ENCODE measurements around the gene RAI14. TPM values are rescaled to one million over a fixed set of nuclear protein-coding genes. Genes with fewer than 3 reads are reported as not detected.

The RAI14 gene
- total and polyA plus RNA-seq, 2 experiments from 2014 or later, result 42.2 to 49.6 TPM

- no peak overlapping the region for H3K4me2 ChIP-seq
- no peaks in the 10 kb centered on the region for H3K36me3 ChIP-seq (replicated peaks; ENCODE audit: insufficient read depth, low read depth)
- H4K20me1 ChIP-seq (ENCODE audit: insufficient read depth, poor library complexity, severe bottlenecking), result no peaks in the 10 kb centered on the region
- peak overlapping the region; percentile 59 for H3K27ac ChIP-seq
- no peaks in the 10 kb centered on the region for H3K9me2 ChIP-seq (replicated peaks; ENCODE audit: insufficient read depth)
- H3K4me1 ChIP-seq (ENCODE audit: insufficient read depth), result peaks cover 6% of the 10 kb centered on the region
- no peak overlapping the region for H3K4me3 ChIP-seq
- H3K27me3 ChIP-seq, result no peaks in the 10 kb centered on the region
- TF ChIP-seq CTCF (IDR thresholded peaks at IDR 0.05; ENCODE audit: poor library complexity) (no peak), EZH2 (IDR thresholded peaks at IDR 0.05; ENCODE audit: borderline replicate concordance) (no peak), EZH2phosphoT487 (IDR thresholded peaks at IDR 0.05; ENCODE audit: low read depth, severe bottlenecking, unreplicated experiment) (no peak)
- no peak overlapping the region for H2AFZ ChIP-seq
- 49% methylated on average over 3 of the region's 3 CpGs for WGBS (ENCODE audit: low lambda C conversion rate, missing lambda C conversion rate)
- H3K79me2 ChIP-seq, result peaks cover 29% of the 10 kb centered on the region
- H3K9me3 ChIP-seq (ENCODE audit: low read depth), result no peaks in the 10 kb centered on the region
- DNase-seq (ENCODE audit: low spot score), result peak; percentile 37
Observed at GRCh38 chr5:34743878-34744277, 87.8 kb downstream of the RAI14 start.

- Histone ChIP-seq H3K4me2 (no peak overlapping the region), H4K20me1 (ENCODE audit: insufficient read depth, poor library complexity, severe bottlenecking) (no peaks in the 10 kb centered on the region), H3K9me3 (ENCODE audit: low read depth) (no peaks in the 10 kb centered on the region), H3K27me3 (no peaks in the 10 kb centered on the region), H3K79me2 (peaks cover 27% of the 10 kb centered on the region), H3K27ac (no peak overlapping the region), H3K9me2 (replicated peaks; ENCODE audit: insufficient read depth) (no peaks in the 10 kb centered on the region), H3K36me3 (replicated peaks; ENCODE audit: insufficient read depth, low read depth) (no peaks in the 10 kb centered on the region), H3K4me1 (ENCODE audit: insufficient read depth) (peaks cover 23% of the 10 kb centered on the region), H2AFZ (no peak overlapping the region), H3K4me3 (no peak overlapping the region)
- WGBS (ENCODE audit: low lambda C conversion rate, missing lambda C conversion rate), result 99% methylated on average over 3 of the region's 3 CpGs
- DNase-seq (ENCODE audit: low spot score), result no peak
- TF ChIP-seq CTCF (IDR thresholded peaks at IDR 0.05; ENCODE audit: poor library complexity) (no peak), EZH2phosphoT487 (IDR thresholded peaks at IDR 0.05; ENCODE audit: low read depth, severe bottlenecking, unreplicated experiment) (no peak), EZH2 (IDR thresholded peaks at IDR 0.05; ENCODE audit: borderline replicate concordance) (no peak)
Observed at GRCh38 chr5:34748431-34748830, 92.3 kb downstream of the RAI14 start.

DNA sequence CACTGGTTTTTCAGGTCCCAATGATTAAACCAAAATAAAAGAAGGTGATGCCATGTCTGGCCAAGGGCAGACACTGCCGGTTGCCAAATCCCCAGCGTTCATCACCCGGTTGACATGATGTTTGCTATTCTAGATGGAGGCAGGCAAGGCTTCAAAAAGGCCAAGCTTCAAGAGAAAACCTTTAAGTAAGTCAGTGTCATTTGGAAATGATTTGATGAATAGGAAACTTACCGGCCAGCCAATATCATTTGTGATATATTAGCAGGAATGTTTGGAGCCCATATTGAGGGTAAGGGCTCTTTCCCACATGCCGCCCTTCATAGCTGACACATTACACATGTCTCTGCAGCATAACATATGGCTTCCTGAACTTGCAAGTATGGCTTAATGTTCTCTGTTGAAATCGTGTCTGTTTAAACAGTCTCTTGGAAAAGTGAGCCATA is 93.3 kb downstream of the RAI14 start:
- H3K4me3 ChIP-seq, result no peak overlapping the region
- TF ChIP-seq EZH2 (IDR thresholded peaks at IDR 0.05; ENCODE audit: borderline replicate concordance) (no peak), EZH2phosphoT487 (IDR thresholded peaks at IDR 0.05; ENCODE audit: low read depth, severe bottlenecking, unreplicated experiment) (no peak), CTCF (IDR thresholded peaks at IDR 0.05; ENCODE audit: poor library complexity) (no peak)
- DNase-seq (ENCODE audit: low spot score), result no peak
- no peak overlapping the region for H3K4me2 ChIP-seq
- H3K9me2 ChIP-seq (replicated peaks; ENCODE audit: insufficient read depth), result no peaks in the 10 kb centered on the region
- peaks cover 34% of the 10 kb centered on the region for H3K79me2 ChIP-seq
- peaks cover 23% of the 10 kb centered on the region for H3K4me1 ChIP-seq (ENCODE audit: insufficient read depth)
- H2AFZ ChIP-seq, result no peak overlapping the region
- H3K9me3 ChIP-seq (ENCODE audit: low read depth), result no peaks in the 10 kb centered on the region
- H3K36me3 ChIP-seq (replicated peaks; ENCODE audit: insufficient read depth, low read depth), result no peaks in the 10 kb centered on the region
- 69% methylated on average over 6 of the region's 6 CpGs for WGBS (ENCODE audit: low lambda C conversion rate, missing lambda C conversion rate)
- no peaks in the 10 kb centered on the region for H4K20me1 ChIP-seq (ENCODE audit: insufficient read depth, poor library complexity, severe bottlenecking)
- no peaks in the 10 kb centered on the region for H3K27me3 ChIP-seq
- peak overlapping the region; percentile 25 for H3K27ac ChIP-seq

DNA sequence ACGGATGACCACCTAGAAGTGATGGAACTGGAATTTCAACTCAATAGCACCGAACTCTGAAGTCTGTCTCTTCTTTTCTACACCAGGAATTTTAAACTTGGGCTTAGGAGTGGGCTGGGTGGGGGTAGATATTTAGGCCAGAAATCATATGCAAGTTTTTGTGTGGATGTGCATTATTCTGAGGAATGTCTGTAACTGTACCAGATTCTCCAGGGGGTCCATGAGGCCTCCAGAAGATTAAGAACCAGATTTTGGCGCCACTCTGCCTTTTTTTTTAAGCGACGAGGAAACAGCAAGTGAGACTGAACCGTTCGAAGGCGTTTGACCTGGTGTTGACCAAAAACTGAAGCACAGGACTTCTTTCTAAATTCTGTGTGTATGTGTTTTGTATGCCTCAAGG is 94.1 kb downstream of the RAI14 start:
- H3K79me2 ChIP-seq, result peaks cover 31% of the 10 kb centered on the region
- no peaks in the 10 kb centered on the region for H4K20me1 ChIP-seq (ENCODE audit: insufficient read depth, poor library complexity, severe bottlenecking)
- no peak overlapping the region for H3K4me3 ChIP-seq
- H3K4me2 ChIP-seq, result peak overlapping the region; percentile 27
- DNase-seq (ENCODE audit: low spot score), result no peak
- H3K9me3 ChIP-seq (ENCODE audit: low read depth), result no peaks in the 10 kb centered on the region
- no peaks in the 10 kb centered on the region for H3K36me3 ChIP-seq (replicated peaks; ENCODE audit: insufficient read depth, low read depth)
- H3K27ac ChIP-seq, result peak overlapping the region; percentile 17
- H3K27me3 ChIP-seq, result no peaks in the 10 kb centered on the region
- no peaks in the 10 kb centered on the region for H3K9me2 ChIP-seq (replicated peaks; ENCODE audit: insufficient read depth)
- peaks cover 23% of the 10 kb centered on the region for H3K4me1 ChIP-seq (ENCODE audit: insufficient read depth)
- no peak overlapping the region for H2AFZ ChIP-seq
- TF ChIP-seq CTCF (IDR thresholded peaks at IDR 0.05; ENCODE audit: poor library complexity) (no peak), EZH2phosphoT487 (IDR thresholded peaks at IDR 0.05; ENCODE audit: low read depth, severe bottlenecking, unreplicated experiment) (no peak), EZH2 (IDR thresholded peaks at IDR 0.05; ENCODE audit: borderline replicate concordance) (no peak)
- WGBS (ENCODE audit: low lambda C conversion rate, missing lambda C conversion rate), result 67% methylated on average over 8 of the region's 8 CpGs
